Neutrophil (primary cell): ENCODE data around the gene EP400.

Source experiments
- H3K27ac ChIP-seq: fragments of 200-600 bp; sonication (generic); 2 replicates; pipeline ENCODE4 v1.5.1; 2016; ENCODE audit warnings: mild to moderate bottlenecking, moderate library complexity
- H3K27me3 ChIP-seq: fragments of 200-600 bp; sonication (generic); 2 replicates; pipeline ENCODE4 v1.6.0; 2016; ENCODE audit warnings: mild to moderate bottlenecking
- H3K36me3 ChIP-seq: fragments of 200-600 bp; sonication (generic); 2 replicates; pipeline ENCODE4 v1.5.1; 2017
- H3K4me1 ChIP-seq, 2 experiments: fragments of 200-600 bp in 1 of 2; sonication (generic) in 1 of 2; 1 replicate in 1 of 2; 2 replicates in 1 of 2; pipeline versions ENCODE4 v1.5.1 to v1.6.1; 2013 to 2016; ENCODE audit warnings: low read depth in 1 of 2, low read length in 1 of 2, mild to moderate bottlenecking in 1 of 2, moderate library complexity in 1 of 2; ENCODE audit not compliant: control insufficient read depth in 1 of 2, insufficient read depth in 1 of 2
- H3K4me3 ChIP-seq, 2 experiments: fragments of 200-600 bp in 1 of 2; sonication (generic) in 1 of 2; 1 replicate in 1 of 2; 2 replicates in 1 of 2; pipeline ENCODE4 v1.5.1; 2013 to 2016; ENCODE audit warnings: low read depth in 1 of 2, low read length in 1 of 2, mild to moderate bottlenecking in 1 of 2, moderate library complexity in 1 of 2
- H3K9me3 ChIP-seq: fragments of 200-600 bp; sonication (generic); 2 replicates; pipeline ENCODE4 v1.5.1; 2016
- TF ChIP-seq, protein P1 (sequence below): fragments of 200-600 bp; sonication (generic); IDR thresholded peaks from 2 replicates; pipeline ENCODE4 v1.5.1; 2016; ENCODE audit warnings: antibody characterized with exemption

Gene EP400

DNA sequence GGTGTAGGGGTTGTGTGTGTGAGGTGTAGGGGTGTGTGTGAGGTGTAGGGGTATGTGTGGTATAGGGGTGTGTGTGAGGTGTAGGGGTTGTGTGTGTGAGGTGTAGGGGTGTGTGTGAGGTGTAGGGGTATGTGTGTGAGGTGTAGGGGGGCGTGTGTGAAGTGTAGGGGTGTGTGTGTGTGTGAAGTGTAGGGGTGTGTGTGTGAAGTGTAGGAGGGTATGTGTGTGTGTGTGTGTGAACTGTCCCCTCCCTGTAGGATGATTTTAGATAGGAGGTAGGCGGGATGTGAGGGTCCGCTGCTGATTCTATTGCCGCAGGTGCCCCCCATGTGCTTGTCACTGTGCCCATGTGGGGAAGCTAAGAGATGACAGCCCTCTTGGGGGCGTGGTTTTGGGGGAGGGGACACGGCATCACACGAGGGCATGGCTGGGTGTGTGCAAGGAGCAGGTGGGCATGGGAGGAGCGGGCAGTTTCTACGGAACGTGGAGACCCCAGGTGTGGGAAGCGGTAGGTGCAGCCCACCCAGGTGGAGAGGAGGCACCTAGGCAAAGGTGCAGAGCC, 105.9 kb downstream of the EP400 start:
- Histone ChIP-seq H3K4me1 (no peaks in the 10 kb centered on the region), H3K27me3 (no peaks in the 10 kb centered on the region), H3K4me3 (no peak overlapping the region), H3K9me3 (no peaks in the 10 kb centered on the region), H3K27ac (no peak overlapping the region), H3K36me3 (peaks cover 88% of the 10 kb centered on the region)
- TF ChIP-seq, protein P1, sequence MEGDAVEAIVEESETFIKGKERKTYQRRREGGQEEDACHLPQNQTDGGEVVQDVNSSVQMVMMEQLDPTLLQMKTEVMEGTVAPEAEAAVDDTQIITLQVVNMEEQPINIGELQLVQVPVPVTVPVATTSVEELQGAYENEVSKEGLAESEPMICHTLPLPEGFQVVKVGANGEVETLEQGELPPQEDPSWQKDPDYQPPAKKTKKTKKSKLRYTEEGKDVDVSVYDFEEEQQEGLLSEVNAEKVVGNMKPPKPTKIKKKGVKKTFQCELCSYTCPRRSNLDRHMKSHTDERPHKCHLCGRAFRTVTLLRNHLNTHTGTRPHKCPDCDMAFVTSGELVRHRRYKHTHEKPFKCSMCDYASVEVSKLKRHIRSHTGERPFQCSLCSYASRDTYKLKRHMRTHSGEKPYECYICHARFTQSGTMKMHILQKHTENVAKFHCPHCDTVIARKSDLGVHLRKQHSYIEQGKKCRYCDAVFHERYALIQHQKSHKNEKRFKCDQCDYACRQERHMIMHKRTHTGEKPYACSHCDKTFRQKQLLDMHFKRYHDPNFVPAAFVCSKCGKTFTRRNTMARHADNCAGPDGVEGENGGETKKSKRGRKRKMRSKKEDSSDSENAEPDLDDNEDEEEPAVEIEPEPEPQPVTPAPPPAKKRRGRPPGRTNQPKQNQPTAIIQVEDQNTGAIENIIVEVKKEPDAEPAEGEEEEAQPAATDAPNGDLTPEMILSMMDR: no peak

DNA sequence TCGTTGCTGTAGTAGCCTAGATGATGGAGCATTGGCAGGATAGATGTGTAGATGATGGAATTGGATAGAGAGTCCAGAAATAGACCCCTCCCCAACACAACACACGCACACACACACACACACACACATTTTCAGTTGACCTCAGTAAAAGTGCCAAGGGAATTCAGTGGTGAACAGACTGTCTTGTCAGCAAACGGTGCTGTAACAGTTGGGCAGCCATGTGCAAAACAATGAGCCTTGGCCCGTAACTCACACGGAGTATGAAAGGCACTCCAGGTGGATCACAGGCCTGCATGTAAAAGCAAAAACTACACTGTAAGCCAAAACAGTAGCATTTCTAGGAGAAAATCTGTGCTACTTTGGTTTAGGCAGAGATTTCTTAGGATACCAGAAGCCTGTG, 106.6 kb downstream of the EP400 start:
- Histone ChIP-seq H3K4me3 (no peak overlapping the region), H3K36me3 (peaks cover 86% of the 10 kb centered on the region), H3K27me3 (no peaks in the 10 kb centered on the region), H3K27ac (no peak overlapping the region), H3K4me1 (no peaks in the 10 kb centered on the region), H3K9me3 (no peaks in the 10 kb centered on the region)
- TF ChIP-seq, protein P1: no peak

DNA sequence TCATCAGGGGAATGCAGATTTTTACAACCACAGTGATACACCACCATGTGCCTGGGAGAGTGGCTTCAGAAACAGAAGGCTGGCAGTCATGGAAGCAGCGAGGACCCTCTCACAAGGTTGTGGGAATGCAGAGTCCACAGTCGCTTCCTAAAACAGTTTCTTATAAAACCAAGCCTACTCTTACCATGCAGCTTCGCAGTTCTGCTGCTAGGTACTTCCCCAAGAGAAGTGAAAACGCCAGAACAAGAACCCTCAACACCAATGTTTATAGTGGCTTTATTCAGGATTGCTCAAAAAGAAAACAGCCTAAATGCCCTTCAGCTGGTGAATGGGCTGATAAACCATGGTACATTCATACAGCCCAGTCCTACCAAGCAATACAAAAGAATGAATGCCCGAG, 107.2 kb downstream of the EP400 start:
- peaks cover 86% of the 10 kb centered on the region for H3K36me3 ChIP-seq
- H3K4me3 ChIP-seq: no peak overlapping the region
- no peaks in the 10 kb centered on the region for H3K4me1 ChIP-seq
- no peaks in the 10 kb centered on the region for H3K9me3 ChIP-seq
- TF ChIP-seq, protein P1: no peak
- no peak overlapping the region for H3K27ac ChIP-seq
- H3K27me3 ChIP-seq: no peaks in the 10 kb centered on the region

DNA sequence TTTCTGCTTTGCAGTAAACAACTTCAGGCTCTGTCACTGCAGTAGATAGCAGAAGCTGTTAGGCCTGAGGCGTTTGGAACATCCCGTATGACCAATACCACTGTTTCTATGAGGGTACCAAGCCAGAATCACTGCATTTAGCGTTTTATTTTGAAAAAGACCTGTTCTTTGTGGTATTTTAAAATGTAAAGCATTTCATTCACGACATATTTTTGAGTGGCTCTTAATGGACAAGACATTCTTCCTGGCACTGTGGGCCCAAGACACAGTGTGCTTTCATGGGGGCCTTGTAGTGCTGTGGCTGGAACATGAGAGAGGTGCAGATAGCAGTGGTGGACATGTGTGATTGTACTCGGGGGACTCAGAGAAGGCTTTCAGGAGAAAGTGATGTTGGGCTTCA, 107.9 kb downstream of the EP400 start:
- H3K9me3 ChIP-seq: no peaks in the 10 kb centered on the region
- H3K27ac ChIP-seq: no peak overlapping the region
- no peaks in the 10 kb centered on the region for H3K27me3 ChIP-seq
- no peak overlapping the region for H3K4me3 ChIP-seq
- H3K4me1 ChIP-seq: no peaks in the 10 kb centered on the region
- H3K36me3 ChIP-seq: peaks cover 86% of the 10 kb centered on the region
- TF ChIP-seq, protein P1: no peak

DNA sequence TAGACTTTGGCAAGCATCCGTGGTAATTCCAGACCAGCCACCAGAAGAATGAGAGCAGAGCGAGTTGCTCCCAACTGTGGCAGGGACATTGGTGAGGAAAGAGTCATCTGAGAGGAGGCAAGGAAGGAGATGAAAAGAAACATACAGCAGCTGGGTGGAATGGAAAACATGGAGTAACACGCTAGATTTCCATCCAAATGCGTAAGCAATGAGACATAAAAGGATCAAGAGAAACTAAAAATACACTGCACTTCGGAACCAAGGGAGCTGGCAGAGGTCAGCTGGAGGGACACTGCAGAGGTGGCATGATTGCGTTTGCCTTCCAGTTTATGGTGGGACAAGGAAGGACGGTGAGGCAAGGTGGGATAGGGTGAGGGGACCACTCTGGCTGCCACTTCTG, 111.5 kb downstream of the EP400 start:
- H3K27ac ChIP-seq: no peak overlapping the region
- H3K36me3 ChIP-seq: peaks cover 83% of the 10 kb centered on the region
- peaks cover under 1 to 3% of the 10 kb centered on the region in 2 experiments for H3K4me1 ChIP-seq
- H3K27me3 ChIP-seq: no peaks in the 10 kb centered on the region
- no peak overlapping the region for H3K4me3 ChIP-seq
- H3K9me3 ChIP-seq: no peaks in the 10 kb centered on the region
- TF ChIP-seq, protein P1: no peak
